Left lobe of liver (tissue), 2 donors: ENCODE measurements around the gene SND1. TPM values are rescaled to one million over a fixed set of nuclear protein-coding genes. Genes with fewer than 3 reads are reported as not detected.

Experiments used
- ATAC-seq: fragments of 200-7000 bp; cut with Tn5 transposase; one replicate; pipeline ENCODE4 v1.9.1; 2020; ENCODE audit warnings: mild to moderate bottlenecking, moderate library complexity
- DNase-seq: peaks from one replicate; pipeline ENCODE4 v3.0.0-alpha.2; 2020; ENCODE audit warnings: low spot score
- total RNA-seq: library from RNA; stranded (reverse); gene quantifications from one replicate; pipeline ENCODE4 v1.2.1, GENCODE V29; 2021
- donor health status: DM: no; HTN: no; CAD: no; lungs with moderate emphysema.
- donor health status: DM: no; HTN: yes; CAD: no.

SND1 gene
- total RNA-seq, 1 donor from 2014 or later, result 152 TPM

- DNase-seq (no peak), ATAC-seq (no peak)
Measured at GRCh38 chr7:128053023-128053422, 401.0 kb downstream of the SND1 start.

- ATAC-seq, result no peak
Measured at GRCh38 chr7:128053991-128054390, 402.0 kb downstream of the SND1 start.

GRCh38 chr7:128054511-128054910 lies 402.5 kb downstream of the SND1 start:
- ATAC-seq (no peak), DNase-seq (no peak)

More at GRCh38 chr7:128053991-128054390, 402.0 kb downstream of the SND1 start:
- DNase-seq, result no peak

GRCh38 chr7:128055637-128056036 lies 403.6 kb downstream of the SND1 start:
- ATAC-seq (no peak), DNase-seq (no peak)

- ATAC-seq, result no peak
- no peak for DNase-seq
Measured at GRCh38 chr7:128056901-128057300, 404.9 kb downstream of the SND1 start.

GRCh38 chr7:128057909-128058308 lies 405.9 kb downstream of the SND1 start:
- peak; percentile 41 for ATAC-seq

GRCh38 chr7:128059143-128059988 lies 407.4 kb downstream of the SND1 start:
- DNase-seq (no peak), ATAC-seq (no peak)

More at GRCh38 chr7:128057909-128058308, 405.9 kb downstream of the SND1 start:
- DNase-seq, result no peak

- ATAC-seq (no peak), DNase-seq (no peak)
Measured at GRCh38 chr7:128060018-128060417, 408.0 kb downstream of the SND1 start.

- ATAC-seq (no peak), DNase-seq (no peak)
Measured at GRCh38 chr7:128063088-128063487, 411.1 kb downstream of the SND1 start.

- DNase-seq, result no peak
- no peak for ATAC-seq
Measured at GRCh38 chr7:128065872-128066271, 413.9 kb downstream of the SND1 start.

GRCh38 chr7:128066395-128066794 lies 414.4 kb downstream of the SND1 start:
- no peak for ATAC-seq
- DNase-seq, result no peak

GRCh38 chr7:128066858-128067257 lies 414.9 kb downstream of the SND1 start:
- DNase-seq (no peak), ATAC-seq (no peak)

- DNase-seq (no peak), ATAC-seq (no peak)
Measured at GRCh38 chr7:128067983-128068382, 416.0 kb downstream of the SND1 start.

- ATAC-seq (no peak), DNase-seq (no peak)
Measured at GRCh38 chr7:128068785-128069184, 416.8 kb downstream of the SND1 start.

- no peak for DNase-seq
Measured at GRCh38 chr7:128069373-128070364, 417.7 kb downstream of the SND1 start.

GRCh38 chr7:128071376-128071775 lies 419.4 kb downstream of the SND1 start:
- DNase-seq, result no peak
- no peak for ATAC-seq

More at GRCh38 chr7:128069373-128070364, 417.7 kb downstream of the SND1 start:
- ATAC-seq, result peak; percentile 13

GRCh38 chr7:128071801-128072200 lies 419.8 kb downstream of the SND1 start:
- DNase-seq (no peak), ATAC-seq (no peak)

GRCh38 chr7:128073671-128074310 lies 421.8 kb downstream of the SND1 start:
- DNase-seq, result no peak
- no peak for ATAC-seq

GRCh38 chr7:128074336-128074735 lies 422.3 kb downstream of the SND1 start:
- DNase-seq, result no peak
- ATAC-seq, result no peak

- DNase-seq, result no peak
- ATAC-seq, result no peak
Measured at GRCh38 chr7:128074736-128075135, 422.7 kb downstream of the SND1 start.
